ENCODE data around the gene CLTCL1. TPM values are rescaled to one million over a fixed set of nuclear protein-coding genes. Genes with fewer than 3 reads are reported as not detected.
"Not testable (repeated sequence)": the region's sequence is repeated elsewhere in the genome, so short reads cannot be mapped to it uniquely, and the experiment has no call there.

The CLTCL1 gene
- total RNA-seq, result 10.9 TPM
- long read RNA-seq, full-length matches to known transcripts, result 1 of 14 reads
- long read RNA-seq, partial matches to known transcripts, result 7 of 14 reads
- long read RNA-seq, other reads (novel, unspliced or antisense), result 6 of 14 reads

DNA sequence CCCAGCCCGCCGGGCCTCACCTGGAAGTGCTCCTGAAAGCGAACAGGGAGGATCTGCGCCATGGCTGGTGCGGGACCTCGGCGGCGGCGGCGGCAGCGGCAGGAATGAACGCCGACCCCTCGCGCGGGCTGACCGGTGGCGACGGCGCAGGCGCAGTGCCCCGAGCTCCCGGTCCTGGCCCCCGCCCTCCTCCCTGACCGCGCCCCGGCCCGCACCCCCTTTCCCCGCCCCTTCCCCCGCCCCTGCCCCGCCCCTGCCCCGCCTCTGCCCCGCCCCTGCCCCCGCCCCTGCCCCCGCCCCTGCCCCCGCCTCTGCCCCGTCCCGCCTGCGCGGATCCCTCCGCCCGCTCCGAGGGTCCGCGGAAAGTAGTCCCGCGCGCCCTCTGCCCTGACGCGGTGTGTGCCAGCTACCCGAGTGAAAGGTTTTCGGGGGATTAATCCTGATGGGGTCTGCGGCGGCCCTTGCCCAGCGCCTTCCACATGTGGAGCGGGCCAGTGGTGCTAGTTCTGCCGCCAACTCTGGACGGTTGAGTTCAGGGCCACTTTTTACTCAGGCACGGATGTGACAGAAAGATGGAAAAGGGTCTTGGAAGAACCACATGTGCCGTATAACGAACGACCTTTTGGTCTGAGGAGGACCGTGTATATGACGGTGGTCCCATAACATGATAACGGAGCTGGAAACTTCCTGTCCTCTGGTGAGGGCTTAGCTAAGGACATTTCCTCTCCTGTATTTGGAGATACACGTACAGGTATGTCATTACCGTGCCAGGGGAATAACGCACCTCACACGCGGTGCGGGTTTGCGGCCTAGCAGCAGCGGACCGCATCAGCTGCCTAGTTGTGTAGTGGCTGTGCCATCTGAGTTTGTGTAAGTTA, at the start of gene CLTCL1:
Gene CLTCL1, minus strand, starts transcription at position 140 of the 878 bp plus-strand sequence. Its CDS starts 78 bp downstream, at position 62.
- DNase-seq (ENCODE audit: low spot score), result peak; percentile 94

DNA sequence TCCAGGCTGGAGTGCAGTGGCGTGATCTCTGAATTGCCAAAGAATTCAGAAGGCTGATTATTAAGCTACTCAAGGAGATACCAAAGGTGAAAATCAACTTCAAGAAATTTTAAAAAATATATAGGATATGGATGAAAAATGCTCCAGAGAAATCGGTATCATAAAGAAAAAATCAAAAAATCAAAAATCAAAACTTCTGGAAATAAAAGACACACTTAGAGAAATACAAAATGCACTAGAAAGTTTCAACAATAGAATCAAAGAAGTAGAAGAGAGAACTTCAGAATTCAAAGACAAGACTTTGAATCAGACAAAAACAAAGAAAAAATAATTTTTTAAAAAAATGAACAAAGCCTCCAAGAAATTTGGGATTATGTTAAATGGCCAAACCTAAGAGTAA, 45.6 kb upstream of the CLTCL1 start:
- no peak for DNase-seq (ENCODE audit: low spot score)

DNA sequence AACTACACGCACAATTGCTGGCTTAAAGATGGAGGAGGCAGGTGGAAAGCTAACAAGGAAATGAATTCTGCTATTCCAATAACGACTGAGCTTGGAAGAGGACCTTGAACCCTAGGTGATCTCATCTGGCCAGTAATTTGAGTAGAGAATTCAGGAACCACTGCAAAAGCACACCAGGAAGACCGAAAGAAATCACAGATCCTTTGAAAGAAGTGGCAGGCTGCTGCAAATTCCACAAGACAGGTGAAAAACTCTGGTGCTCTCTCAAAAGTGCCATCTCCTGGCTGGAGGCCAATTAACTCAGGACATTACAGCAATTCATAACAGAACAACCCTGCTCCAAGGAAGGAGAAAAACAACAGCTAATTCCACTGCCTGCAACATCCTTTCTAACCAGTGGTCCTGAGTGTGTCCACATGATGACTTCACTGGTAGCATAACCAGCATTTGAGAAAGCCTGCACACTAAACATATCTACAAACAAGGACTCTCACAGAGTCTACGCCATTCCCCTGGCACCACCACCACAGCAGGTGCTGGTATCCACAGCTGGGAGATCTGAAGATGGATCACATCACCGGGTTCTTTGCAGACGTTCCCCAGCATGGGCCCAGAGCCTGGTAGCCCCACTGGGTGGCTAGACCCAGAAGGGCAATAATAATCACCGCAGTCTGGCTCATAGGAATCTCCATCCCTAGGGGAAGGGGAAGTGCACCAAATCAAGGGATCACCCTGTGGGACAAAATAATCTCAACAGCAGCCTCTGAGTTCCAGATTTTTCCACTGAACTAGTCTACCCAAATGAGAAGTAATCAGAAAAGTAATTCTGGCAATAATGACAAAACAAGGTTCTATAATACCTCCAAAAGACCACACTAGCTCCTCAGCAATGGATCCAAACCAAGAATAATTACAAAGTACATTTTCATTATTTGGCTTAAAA, 44.9 kb upstream of the CLTCL1 start:
- DNase-seq (ENCODE audit: low spot score), result no peak

DNA sequence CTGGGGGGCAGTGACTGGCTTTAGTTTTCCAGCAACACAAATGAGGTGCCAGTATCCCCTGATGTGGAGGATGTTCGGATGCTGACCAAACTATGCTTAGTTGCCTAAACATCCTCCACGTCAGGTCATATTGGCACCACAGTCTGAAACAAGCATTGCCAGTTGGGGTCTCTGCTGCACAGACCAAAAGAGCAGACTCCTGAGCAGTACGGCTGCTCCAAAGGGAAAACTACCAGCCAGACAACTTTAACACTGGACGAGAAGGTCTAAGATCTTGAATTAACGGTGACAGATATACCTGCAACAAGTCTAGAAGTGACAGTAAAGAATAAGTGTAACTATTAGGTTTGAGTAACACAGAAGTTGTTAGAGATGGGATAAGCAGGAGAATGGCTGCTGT, 40.5 kb upstream of the CLTCL1 start:
- DNase-seq (ENCODE audit: low spot score), result no peak

DNA sequence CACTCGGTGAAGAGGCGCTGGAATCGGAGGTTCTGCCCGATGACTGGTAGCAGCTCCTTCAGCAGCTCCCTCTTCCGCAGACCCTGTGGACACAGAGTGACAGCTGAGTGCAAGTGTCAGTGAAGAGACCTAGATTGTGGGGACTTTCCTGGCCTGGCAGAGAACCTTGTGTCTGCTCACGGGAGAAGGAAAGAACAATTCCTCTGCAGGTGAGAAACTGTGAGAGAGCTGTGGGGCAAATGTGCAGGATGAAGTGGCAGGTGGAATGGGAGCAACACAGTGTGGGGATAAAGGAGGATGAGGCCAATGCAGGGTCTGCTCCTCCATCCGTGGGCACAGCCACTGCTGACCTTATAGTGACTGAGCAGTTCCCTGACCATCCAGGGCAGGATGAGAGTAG, 40.0 kb upstream of the CLTCL1 start:
- DNase-seq (ENCODE audit: low spot score), result no peak

DNA sequence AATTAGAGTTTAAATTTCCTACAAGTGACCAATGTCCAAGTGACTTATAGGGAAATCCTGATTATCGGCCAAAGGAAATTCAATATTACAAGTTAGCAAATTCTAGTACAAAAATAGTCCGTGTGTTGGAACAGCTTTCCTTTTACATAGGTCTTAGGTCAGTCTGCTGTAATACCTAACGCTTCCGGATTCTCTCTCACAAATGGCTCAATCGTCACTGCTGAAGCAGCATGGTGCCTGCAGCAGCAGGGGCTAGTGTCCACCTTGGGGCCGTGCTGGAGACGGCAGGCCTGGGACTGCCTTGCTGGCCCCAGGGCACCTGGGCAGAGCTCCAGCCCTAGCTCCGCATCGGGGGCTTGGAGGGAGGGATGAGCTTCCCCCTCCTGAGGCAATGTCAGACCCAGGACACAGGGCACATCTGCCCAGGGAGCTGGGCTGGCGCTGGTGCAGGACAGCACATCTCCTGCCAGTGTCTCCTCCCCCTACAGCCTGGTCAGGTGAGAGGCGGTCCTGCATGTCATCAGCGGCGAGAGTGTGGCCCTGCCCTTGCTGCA, 39.4 kb upstream of the CLTCL1 start:
- DNase-seq (ENCODE audit: low spot score), result no peak

DNA sequence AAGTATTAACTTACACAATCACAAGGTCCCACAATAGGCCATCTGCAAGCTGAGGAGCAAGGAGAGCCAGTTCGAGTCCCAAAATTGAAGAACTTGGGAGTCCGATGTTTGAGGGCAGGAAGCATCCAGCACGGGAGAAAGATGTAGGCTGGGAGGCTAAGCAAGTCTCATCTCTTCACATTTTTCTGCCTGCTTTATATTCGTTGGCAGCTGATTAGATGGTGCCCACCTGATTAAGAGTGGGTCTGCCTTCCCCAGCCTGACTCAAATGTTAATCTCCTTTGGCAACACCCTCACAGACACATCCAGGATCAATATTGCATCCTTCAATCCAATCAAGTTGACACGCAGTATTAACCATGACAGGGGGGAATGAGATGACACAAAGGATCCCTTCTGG, 38.7 kb upstream of the CLTCL1 start:
- not testable (repeated sequence) for DNase-seq (ENCODE audit: low spot score)

DNA sequence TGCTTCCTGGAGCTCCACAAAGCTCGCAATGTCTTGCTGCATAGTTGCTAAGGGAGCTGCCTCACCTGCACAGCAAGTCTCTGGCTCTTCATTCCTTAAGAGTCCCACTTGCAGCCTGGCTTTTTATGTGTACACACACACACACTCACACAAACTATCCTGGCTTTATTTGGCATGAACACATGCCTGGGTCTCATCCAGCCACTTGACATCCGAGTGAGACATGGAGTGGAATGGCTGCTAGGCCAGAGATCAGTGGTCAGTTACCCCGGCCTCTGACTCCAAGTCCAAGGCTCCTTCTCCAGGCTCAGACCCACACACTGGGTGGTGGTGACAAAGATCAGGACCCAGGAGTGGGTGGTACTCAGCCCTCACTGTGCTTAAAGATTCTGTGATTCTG, 37.9 kb upstream of the CLTCL1 start:
- no peak for DNase-seq (ENCODE audit: low spot score)

DNA sequence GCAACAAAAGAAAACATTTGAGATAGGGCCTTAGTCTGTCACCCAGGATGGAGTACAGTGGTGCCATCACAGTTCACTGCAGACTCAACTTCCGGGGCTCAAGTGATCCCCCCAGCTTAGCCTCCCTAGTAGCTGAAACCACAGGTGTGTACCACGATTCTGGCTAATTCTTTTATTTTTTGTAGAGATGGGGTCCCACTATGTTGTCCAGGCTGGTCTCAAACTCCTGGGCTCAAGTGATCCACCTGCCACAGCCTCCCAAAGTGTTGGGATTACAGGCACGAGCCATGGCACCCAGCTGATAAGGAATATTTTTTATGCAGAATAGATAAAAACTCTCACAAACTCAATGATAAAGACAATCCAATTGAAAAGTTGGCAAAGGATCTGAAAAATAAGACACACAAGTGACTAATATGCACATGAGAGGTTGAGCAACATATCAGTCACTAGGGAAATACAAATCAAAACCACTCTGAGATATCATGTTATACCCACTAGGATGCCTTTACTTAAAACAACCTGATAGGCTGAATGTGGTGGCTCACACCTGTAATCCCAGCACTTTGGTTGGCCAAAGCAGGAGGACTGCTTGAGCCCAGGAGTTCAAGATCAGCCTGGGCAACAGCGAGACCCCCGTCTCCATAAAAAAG, 33.9 kb upstream of the CLTCL1 start:
- no peak for DNase-seq (ENCODE audit: low spot score)

DNA sequence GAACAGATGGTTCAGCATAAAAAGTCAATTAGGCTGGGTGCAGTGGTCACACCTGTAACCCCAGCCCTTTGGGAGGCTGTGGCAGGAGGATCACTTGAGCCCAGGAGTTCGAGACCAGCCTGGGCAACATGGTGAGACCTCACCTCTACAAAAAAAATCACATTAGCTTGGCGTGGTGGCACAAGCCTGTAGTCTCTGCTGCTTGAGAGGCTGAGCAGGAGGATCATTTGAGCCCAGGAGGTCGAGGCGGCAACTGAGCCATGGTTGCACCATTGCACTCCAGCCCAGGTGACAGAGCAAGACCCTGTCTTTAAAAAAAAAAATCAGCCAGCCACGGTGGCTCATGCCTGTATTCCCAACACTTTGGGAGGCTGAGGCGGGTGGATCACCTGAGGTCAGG, 31.9 kb upstream of the CLTCL1 start:
- DNase-seq (ENCODE audit: low spot score), result not testable (repeated sequence)

DNA sequence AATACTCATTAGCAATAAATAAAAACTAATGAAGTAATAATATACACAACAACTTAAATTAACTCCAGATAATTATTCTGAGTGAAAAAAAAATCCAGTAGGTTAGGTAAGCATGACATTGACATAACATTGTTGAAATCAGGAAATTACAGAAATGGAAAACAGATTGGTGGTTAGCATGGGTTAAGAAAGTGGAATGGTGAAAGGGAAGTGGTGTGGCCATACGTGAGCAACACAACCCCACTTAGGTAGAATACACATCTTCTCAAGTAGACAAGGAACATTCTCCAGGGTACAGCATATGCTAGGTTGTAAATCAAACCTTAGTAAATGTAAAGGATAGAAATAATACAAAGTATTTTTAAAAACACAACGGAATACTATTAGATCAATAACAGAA, 30.2 kb upstream of the CLTCL1 start:
- no peak for DNase-seq (ENCODE audit: low spot score)

DNA sequence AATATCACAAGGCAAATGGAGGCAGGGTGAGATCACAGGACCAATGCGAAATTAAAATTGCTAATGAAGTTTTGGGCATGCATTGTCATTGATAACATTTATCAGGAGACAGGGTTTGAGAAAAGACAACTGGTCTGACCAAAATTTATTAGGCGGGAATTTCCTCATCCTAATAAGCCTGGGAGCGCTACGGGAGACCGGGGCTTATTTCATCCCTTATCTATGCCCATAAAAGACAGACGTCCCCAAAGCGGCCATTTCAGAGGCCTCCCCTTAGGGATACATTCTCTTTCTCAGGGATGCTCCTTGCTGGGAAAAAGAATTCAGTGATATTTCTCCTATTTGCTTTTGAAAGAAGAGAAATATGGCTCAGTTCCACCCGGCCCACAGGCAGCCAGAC, 28.6 kb upstream of the CLTCL1 start:
- not testable (repeated sequence) for DNase-seq (ENCODE audit: low spot score)

DNA sequence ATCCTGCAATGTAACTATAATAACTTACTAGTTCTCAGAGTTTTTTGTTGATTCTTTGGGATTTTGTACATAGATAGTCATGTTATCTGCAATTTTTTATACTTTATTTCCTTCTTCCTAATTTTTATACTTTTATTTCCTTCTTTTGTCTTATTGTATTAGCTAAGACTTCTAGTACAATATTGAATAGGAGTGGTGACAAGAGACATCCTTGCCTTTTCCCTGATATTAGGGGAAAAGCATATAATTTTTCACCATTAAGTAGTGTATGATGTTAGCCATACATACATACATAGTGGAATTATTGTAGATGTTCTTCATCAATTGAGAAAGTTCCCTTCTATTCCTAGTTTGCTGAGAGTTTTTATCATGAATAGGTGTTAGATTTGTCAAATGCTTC, 27.8 kb upstream of the CLTCL1 start:
- no peak for DNase-seq (ENCODE audit: low spot score)

DNA sequence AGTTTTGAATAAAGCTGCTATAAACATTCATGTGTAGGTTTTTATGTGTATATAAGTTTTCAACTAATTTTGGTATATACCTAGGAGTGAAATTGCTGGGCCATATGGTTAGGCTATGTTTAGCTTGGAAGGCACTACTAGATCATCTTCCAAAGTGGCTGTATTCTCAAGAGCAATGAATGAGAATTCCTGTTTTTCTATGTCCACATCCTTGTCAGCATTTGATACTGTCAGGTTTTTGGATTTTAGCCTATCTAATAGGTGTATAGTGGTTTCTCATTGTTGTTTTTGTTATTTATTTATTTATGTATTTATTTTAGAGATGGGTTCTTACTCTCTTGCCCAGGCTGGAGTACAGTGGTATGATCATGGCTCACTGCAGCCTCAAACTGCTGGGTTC, 26.3 kb upstream of the CLTCL1 start:
- no peak for DNase-seq (ENCODE audit: low spot score)

DNA sequence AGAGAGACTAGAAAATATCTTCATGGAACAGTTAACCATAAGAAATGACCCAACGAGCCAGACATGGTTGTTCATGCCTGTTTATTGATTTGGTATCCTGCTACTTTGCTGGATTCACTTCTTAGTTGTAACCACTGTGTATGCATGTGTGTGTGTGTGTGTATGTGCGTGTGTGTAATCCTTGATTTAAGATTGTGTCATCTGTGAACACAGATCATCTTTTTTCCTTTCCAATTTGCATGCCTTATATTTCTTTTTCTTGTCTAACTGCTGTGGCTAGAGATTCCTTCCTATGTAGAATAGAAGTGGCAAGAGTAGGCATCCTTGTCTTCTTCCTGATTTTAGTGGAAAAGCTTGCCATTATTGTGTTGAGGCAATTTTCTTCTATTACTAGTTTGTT, 16.4 kb upstream of the CLTCL1 start:
- no peak for DNase-seq (ENCODE audit: low spot score)

DNA sequence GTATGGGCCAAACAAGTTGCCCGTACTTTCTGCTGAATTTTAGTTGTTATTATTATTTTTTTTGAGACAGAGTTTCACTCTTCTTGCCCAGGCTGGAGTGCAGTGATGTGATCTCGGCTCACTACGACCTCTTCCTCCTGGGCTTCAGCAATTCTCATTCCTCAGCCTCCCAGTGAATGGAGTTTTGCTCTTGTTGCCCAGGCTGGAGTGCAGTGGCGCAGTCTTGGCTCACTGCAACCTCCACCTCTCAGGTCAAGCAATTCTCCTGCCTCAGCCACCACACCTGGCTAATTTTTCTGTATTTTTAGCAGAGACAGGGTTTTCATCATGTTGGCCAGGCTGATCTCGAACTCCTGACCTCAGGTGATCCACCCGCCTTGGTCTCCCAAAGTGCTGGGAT, 15.0 kb upstream of the CLTCL1 start:
- not testable (repeated sequence) for DNase-seq (ENCODE audit: low spot score)

DNA sequence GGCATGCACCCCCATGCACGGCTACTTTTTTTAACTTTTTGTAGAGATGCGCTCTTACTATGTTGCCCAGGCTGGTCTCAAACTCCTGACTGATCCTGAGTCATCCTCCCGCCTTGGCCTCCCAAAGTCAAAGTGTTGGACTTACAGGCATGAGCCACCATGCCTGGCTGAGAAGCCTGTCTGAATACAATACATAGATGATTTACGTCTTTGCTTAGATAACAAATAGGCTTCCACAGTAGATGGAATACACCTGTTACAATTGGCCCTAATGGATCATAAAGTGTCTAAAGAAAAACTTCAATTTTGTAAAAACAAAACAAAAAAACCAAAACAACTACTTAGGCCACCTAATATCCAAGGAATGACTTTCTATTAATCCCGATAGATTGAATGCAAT, 13.0 kb upstream of the CLTCL1 start:
- no peak for DNase-seq (ENCODE audit: low spot score)

DNA sequence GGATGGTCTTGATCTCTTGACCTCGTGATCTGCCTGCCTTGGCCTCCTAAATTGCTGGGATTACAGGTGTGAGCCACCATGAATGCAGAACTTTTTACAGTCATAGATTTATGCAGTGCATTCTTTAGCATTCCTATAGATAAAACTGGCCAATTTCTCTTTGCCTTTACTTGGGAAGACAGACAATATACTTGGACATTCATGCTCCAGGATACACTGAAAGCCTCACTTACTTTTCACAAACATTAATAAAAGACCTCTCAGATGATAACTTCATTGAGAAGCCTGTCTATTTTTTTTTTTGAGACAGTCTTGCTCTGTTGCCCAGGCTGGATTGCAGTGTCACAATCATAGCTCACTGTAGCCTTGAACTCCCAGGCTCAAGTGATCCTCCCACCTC, 12.3 kb upstream of the CLTCL1 start:
- no peak for DNase-seq (ENCODE audit: low spot score)

DNA sequence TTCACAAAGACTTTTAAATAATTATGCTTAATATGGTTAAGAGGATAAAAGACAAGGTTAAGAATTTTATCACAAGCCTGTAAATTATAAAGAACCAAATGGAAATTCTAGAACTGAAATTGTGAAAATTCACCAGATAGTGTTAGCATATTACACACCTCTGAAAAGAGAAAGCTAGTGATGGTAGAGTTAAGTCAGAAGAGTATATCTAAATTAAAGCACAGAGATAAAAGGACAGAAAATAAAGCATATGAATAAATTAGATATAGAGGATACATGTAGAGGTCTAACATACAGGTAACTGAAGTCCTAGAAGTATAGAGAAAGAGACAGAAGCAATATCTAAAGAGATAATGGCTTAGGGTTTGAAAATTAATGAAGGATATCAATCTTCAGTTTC, 4.2 kb upstream of the CLTCL1 start:
- no peak for DNase-seq (ENCODE audit: low spot score)

DNA sequence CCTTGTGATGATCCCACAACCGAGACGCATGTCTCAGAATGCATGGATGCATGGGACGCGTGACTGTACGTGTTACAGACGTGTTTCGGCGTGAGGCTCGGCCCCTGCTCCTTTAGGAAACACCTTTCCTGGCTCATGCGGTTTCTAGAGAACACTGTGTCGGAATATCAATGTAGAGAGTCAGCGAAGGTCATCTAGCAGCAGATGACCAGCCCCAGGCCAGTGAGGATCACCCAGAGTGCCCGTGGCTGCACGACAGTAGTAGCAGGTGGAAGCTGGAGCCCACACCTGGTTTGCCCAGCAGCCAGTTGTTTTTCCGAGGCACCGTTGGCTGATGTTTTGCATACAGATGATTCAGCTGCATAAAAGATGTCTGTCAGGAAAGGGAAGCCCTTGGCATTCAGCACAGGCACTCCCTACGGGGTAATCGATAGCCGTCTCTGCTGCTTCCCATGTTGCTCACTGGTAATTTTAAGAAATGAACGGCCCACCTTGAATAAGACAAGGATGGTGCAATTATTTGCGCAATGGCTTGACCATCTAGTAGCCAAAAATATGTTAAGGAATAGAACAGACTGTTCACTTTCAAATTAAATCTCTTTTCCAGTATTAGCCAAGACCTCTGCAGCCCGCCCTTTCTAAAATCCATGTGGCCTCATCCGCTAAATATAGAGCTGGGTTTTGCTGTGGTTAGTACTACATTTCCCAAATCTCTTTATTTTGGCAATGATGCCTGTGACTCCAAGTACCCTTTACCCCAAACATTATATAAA, 1.1 kb upstream of the CLTCL1 start:
- no peak for DNase-seq (ENCODE audit: low spot score)

All from mesenteric fat pad (tissue), 1 donor.